GM12878 (cell line): Measurements from ENCODE around the gene IRF6. TPM values are rescaled to one million over a fixed set of nuclear protein-coding genes. Genes with fewer than 3 reads are reported as not detected.

Experiments
- ATAC-seq: fragments of 200-7000 bp; cut with Tn5 transposase; 3 replicates; pipeline ENCODE4 v1.9.1; 2020; ENCODE audit warnings: mild to moderate bottlenecking, moderate library complexity
- BruUV-seq: library from RNA; stranded (reverse); fragments of 400-500 nt; replicated peaks from 2 replicates; lab custom pipeline; 2021; lab: Mats Ljungman, UMichigan
- CTCF ChIA-PET: fragments of 300-600 bp; sonication (Branson Sonifier 250); formaldehyde crosslinking; extraction: SDS; loops from one replicate; lab custom pipeline; 2021; ENCODE audit warnings: inconsistent platforms; lab: Yijun Ruan, JAX
- POLR2A ChIA-PET: fragments of 350-600 bp; formaldehyde crosslinking; extraction: SDS; loops from one replicate; lab custom pipeline; 2021; ENCODE audit warnings: inconsistent platforms; lab: Charles Lee
- RAD21 ChIA-PET: fragments of 300-600 bp; sonication (Branson Sonifier 250); formaldehyde crosslinking; loops from one replicate; lab custom pipeline; 2023; ENCODE audit warnings: antibody characterized with exemption; ENCODE audit not compliant: unreplicated experiment; lab: Charles Lee
- SMC1A ChIA-PET: fragments of 300-600 bp; sonication (Branson Sonifier 250); formaldehyde crosslinking; loops from one replicate; lab custom pipeline; 2023; ENCODE audit not compliant: unreplicated experiment, uncharacterized antibody; lab: Charles Lee
- DNase-seq: peaks from one replicate; pipeline ENCODE4 v3.0.0-alpha.2; 2011; ENCODE audit warnings: low read depth, low spot score
- FAIRE-seq: peaks from 3 replicates; lab custom pipeline; 2011; peaks lifted over from hg19 to GRCh38; lab: Jason Lieb, UNC
- H2AFZ ChIP-seq: 2 replicates; pipeline ENCODE4 v1.6.0; 2011; ENCODE audit warnings: low read depth, low read length, control low read depth; ENCODE audit not compliant: control insufficient read depth
- H3K27ac ChIP-seq: 2 replicates; pipeline ENCODE4 v1.5.1; 2011; ENCODE audit warnings: control low read depth; ENCODE audit not compliant: control insufficient read depth, insufficient read depth
- H3K27me3 ChIP-seq, 2 experiments: replicated peaks in 1 of 2; 2 replicates each; pipeline versions ENCODE4 v1.6.0 to v1.6.1; 2011; ENCODE audit warnings: low read length in 1 of 2; ENCODE audit not compliant: control insufficient read depth in 2 of 2, insufficient read depth in 2 of 2
- H3K36me3 ChIP-seq, 2 experiments: 2 replicates each; pipeline ENCODE4 v1.5.1; 2011; ENCODE audit warnings: low read length in 1 of 2; ENCODE audit not compliant: control insufficient read depth in 2 of 2, insufficient read depth in 2 of 2
- H3K4me1 ChIP-seq: 2 replicates; pipeline ENCODE4 v1.6.1; 2011; ENCODE audit warnings: mild to moderate bottlenecking, low read length, moderate library complexity, mixed read lengths; ENCODE audit not compliant: control insufficient read depth, insufficient read depth
- H3K4me2 ChIP-seq: 2 replicates; pipeline ENCODE4 v1.6.0; 2011; ENCODE audit warnings: control low read depth; ENCODE audit not compliant: control insufficient read depth, insufficient read depth
- H3K4me3 ChIP-seq: fragments of 200-600 bp; sonication (generic); 2 replicates; pipeline ENCODE4 v1.5.1; 2016
- H3K79me2 ChIP-seq: 2 replicates; pipeline ENCODE4 v1.6.0; 2011; ENCODE audit warnings: low read length; ENCODE audit not compliant: control insufficient read depth, insufficient read depth
- H3K9ac ChIP-seq: 2 replicates; pipeline ENCODE4 v1.8.0; 2011; ENCODE audit warnings: low read length, control low read depth, mixed read lengths; ENCODE audit not compliant: control insufficient read depth, insufficient read depth
- H3K9me3 ChIP-seq: replicated peaks from 3 replicates; pipeline ENCODE4 v1.5.1; 2011; ENCODE audit warnings: mild to moderate bottlenecking, low read length; ENCODE audit not compliant: control insufficient read depth, insufficient read depth
- H4K20me1 ChIP-seq: 2 replicates; pipeline ENCODE4 v1.6.0; 2011; ENCODE audit not compliant: control insufficient read depth, insufficient read depth
- EGR1 ChIP-seq, 2 experiments: IDR thresholded peaks; 1 replicate in 1 of 2; 2 replicates in 1 of 2; pipeline ENCODE4 v1.6.1; 2011 to 2012; ENCODE audit warnings: low read depth in 2 of 2, low read length in 2 of 2, borderline replicate concordance in 1 of 2, mild to moderate bottlenecking in 1 of 2, moderate library complexity in 1 of 2
- GATAD2B ChIP-seq: fragments of 450-650 bp; conservative IDR thresholded peaks from 2 replicates; pipeline ENCODE4 v1.6.1; 2017; ENCODE audit warnings: low read depth, mild to moderate bottlenecking, moderate library complexity
- HDAC2 ChIP-seq: fragments of 200-600 bp; sonication (generic); IDR thresholded peaks from 2 replicates; pipeline ENCODE4 v1.6.1; 2017
- IKZF2 ChIP-seq, 2 experiments: fragments of 450-650 bp; IDR thresholded peaks; 2 replicates each; pipeline ENCODE4 v1.6.1; 2017; ENCODE audit warnings: mild to moderate bottlenecking in 2 of 2, moderate library complexity in 2 of 2
- MEF2A ChIP-seq: IDR thresholded peaks from 2 replicates; pipeline ENCODE4 v1.6.1; 2011; ENCODE audit warnings: low read depth, mild to moderate bottlenecking, low read length, moderate library complexity; ENCODE audit not compliant: insufficient read depth
- NFYA ChIP-seq: IDR thresholded peaks from 2 replicates; pipeline ENCODE4 v1.6.1; 2011; ENCODE audit warnings: low read depth, mild to moderate bottlenecking, low read length, improper control_type of control experiment, borderline replicate concordance
- NR2C2 ChIP-seq: IDR thresholded peaks from 2 replicates; pipeline ENCODE4 v1.6.1; 2011; ENCODE audit warnings: borderline replicate concordance, low read depth; ENCODE audit not compliant: control insufficient read depth, insufficient read length
- PAX8 ChIP-seq: fragments of 450-650 bp; IDR thresholded peaks from 2 replicates; pipeline ENCODE4 v1.6.1; 2017; ENCODE audit warnings: mild to moderate bottlenecking, moderate library complexity
- POLR2AphosphoS5 ChIP-seq: IDR thresholded peaks from 2 replicates; pipeline ENCODE4 v1.6.1; 2011; ENCODE audit warnings: mild to moderate bottlenecking, low read length, inconsistent platforms
- STAT3 ChIP-seq: IDR thresholded peaks from 2 replicates; pipeline ENCODE4 v1.6.1; 2011; ENCODE audit warnings: low read depth, low read length, improper control_type of control experiment
- ZBED1 ChIP-seq: IDR thresholded peaks from 2 replicates; pipeline ENCODE4 v1.6.1; 2016; ENCODE audit warnings: borderline replicate concordance
- ZZZ3 ChIP-seq: IDR thresholded peaks from 2 replicates; pipeline ENCODE4 v1.6.1; 2011; ENCODE audit warnings: low read depth; ENCODE audit not compliant: control insufficient read depth, insufficient read length
- WGBS: methylation state at CpG from one replicate; pipeline ENCODE4 v1.1.6; 2016; ENCODE audit warnings: low lambda C conversion rate; ENCODE audit not compliant: insufficient replicate concordance, insufficient coverage; ENCODE audit errors: missing lambda C conversion rate; 5-methylcytosine and 5-hydroxymethylcytosine counted together
- in situ Hi-C: fragments of 300-500 bp; cut with MboI; formaldehyde crosslinking; loops from 9 replicates; pipeline ENCODE4 v1.14.3; 2018; ENCODE audit warnings: mixed read lengths
- intact Hi-C: fragments of 100-400 bp; cut with micrococcal nuclease; formaldehyde crosslinking; loops from one replicate; pipeline ENCODE4 v1.14.2; 2022; ENCODE audit not compliant: unreplicated experiment
- polyA plus RNA-seq, 11 experiments: library from polyadenylated mRNA; depleted of rRNA in 4 of 11; unstranded in 6 of 11; stranded (reverse) in 5 of 11; fragments of >200 nt; fragmentation: Nextera tagmentation in 4 of 11; fragmentation: Illumina TruSeq in 1 of 11; extraction: Ambion mirVana in 4 of 11; extraction: Trizol in 1 of 11; gene quantifications; 1 replicate in 1 of 11; 2 replicates in 10 of 11; pipeline versions ENCODE4 v1.2.1 to v1.2.3, GENCODE V29; 2011 to 2016; ENCODE audit warnings: inconsistent platforms in 2 of 11, missing spikeins in 2 of 11, low read depth in 1 of 11
- total RNA-seq, 4 experiments: library from RNA; depleted of rRNA in 3 of 4; stranded (reverse); fragments of >200 nt in 3 of 4; fragmentation: Illumina TruSeq in 1 of 4; extraction: Trizol in 1 of 4; gene quantifications; 2 replicates each; pipeline versions ENCODE4 v1.2.1 to v1.2.3, GENCODE V29; 2013 to 2021
- TF ChIP-seq, protein P1 (sequence below): IDR thresholded peaks from 2 replicates; pipeline ENCODE4 v1.6.1; 2011; ENCODE audit warnings: low read depth, low read length, improper control_type of control experiment, borderline replicate concordance
- TF ChIP-seq, protein P2 (sequence below): IDR thresholded peaks from 2 replicates; pipeline ENCODE4 v1.6.1; 2011; ENCODE audit warnings: mild to moderate bottlenecking, low read depth, low read length, moderate library complexity; ENCODE audit not compliant: insufficient replicate concordance

The IRF6 gene
- total and polyA plus RNA-seq, 10 of the 15 experiments (the other 5 are each of a cell fraction or from before 2014, with no cell fraction given): 0.04 to 0.50 (median 0.09) TPM; not detected in 1

GRCh38 chr1:209800984-209801834, 4.7 kb downstream of the IRF6 start:
- no peak for FAIRE-seq
- Histone ChIP-seq H3K4me3 (no peak overlapping the region), H3K79me2 (no peaks in the 10 kb centered on the region), H3K9ac (no peak overlapping the region), H3K4me2 (no peak overlapping the region)
- DNase-seq: no peak
- no peak for ATAC-seq
- TF ChIP-seq EGR1 (IDR thresholded peaks at IDR 0.05; ENCODE audit: borderline replicate concordance in 1 of 2, low read depth in 2 of 2, low read length in 2 of 2): no peak
- no peak for TF ChIP-seq GATAD2B
- TF ChIP-seq POLR2AphosphoS5: no peak
- TF ChIP-seq, protein P1, sequence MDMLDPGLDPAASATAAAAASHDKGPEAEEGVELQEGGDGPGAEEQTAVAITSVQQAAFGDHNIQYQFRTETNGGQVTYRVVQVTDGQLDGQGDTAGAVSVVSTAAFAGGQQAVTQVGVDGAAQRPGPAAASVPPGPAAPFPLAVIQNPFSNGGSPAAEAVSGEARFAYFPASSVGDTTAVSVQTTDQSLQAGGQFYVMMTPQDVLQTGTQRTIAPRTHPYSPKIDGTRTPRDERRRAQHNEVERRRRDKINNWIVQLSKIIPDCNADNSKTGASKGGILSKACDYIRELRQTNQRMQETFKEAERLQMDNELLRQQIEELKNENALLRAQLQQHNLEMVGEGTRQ: no peak
- TF ChIP-seq MEF2A: no peak
- TF ChIP-seq PAX8: no peak
- no peak for TF ChIP-seq HDAC2
- TF ChIP-seq, protein P2, sequence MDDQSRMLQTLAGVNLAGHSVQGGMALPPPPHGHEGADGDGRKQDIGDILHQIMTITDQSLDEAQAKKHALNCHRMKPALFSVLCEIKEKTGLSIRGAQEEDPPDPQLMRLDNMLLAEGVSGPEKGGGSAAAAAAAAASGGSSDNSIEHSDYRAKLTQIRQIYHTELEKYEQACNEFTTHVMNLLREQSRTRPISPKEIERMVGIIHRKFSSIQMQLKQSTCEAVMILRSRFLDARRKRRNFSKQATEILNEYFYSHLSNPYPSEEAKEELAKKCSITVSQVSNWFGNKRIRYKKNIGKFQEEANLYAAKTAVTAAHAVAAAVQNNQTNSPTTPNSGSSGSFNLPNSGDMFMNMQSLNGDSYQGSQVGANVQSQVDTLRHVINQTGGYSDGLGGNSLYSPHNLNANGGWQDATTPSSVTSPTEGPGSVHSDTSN: no peak
- TF ChIP-seq STAT3: no peak
- TF ChIP-seq IKZF2 (IDR thresholded peaks at IDR 0.05): no peak
- no peak for TF ChIP-seq NR2C2
- no peak for TF ChIP-seq NFYA
- no peak for TF ChIP-seq ZBED1
- no peak for TF ChIP-seq ZZZ3
- TF ChIP-seq, all 136 proteins: peak for 0
- 51% methylated on average over 5 of the region's 5 CpGs for WGBS
- no TSS peak for BruUV-seq
- Histone ChIP-seq H3K27ac (no peak overlapping the region), H3K9me3 (no peaks in the 10 kb centered on the region), H3K4me1 (no peaks in the 10 kb centered on the region), H2AFZ (no peak overlapping the region), H3K36me3 (no peaks in the 10 kb centered on the region), H4K20me1 (no peaks in the 10 kb centered on the region), H3K27me3 (peaks cover 0 to 6% of the 10 kb centered on the region in 2 experiments; a peak in 2 of 4 replicates)
- RAD21 ChIA-PET: interaction anchor here (1.4 kb wide), 1 partner anchor 9 kb away, joined by 4 read pairs; no protein-coding TSS in a partner anchor
- POLR2A ChIA-PET: interaction anchor here (1.2 kb wide), 1 partner anchor 14 kb away, joined by 3 read pairs; no protein-coding TSS in a partner anchor
- in situ Hi-C loops: no loop called here
- intact Hi-C loops: no loop called here
- CTCF ChIA-PET: interaction anchor here (1.5 to 1.6 kb wide), 2 partner anchors 14 to 19 kb away, joined by 3 to 4 read pairs; no protein-coding TSS in a partner anchor
- SMC1A ChIA-PET: interaction anchor here (1.0 to 1.4 kb wide), 4 partner anchors 10 to 32 kb away, joined by 3 to 5 read pairs (median 3); no protein-coding TSS in a partner anchor
